Liver (tissue), 9 donors: ENCODE results near the gene KIF6. TPM values are rescaled to one million over a fixed set of nuclear protein-coding genes. Genes with fewer than 3 reads are reported as not detected.

Experiments used
- DNase-seq: peaks from one replicate; pipeline ENCODE4 v3.0.0-alpha.2; 2017; ENCODE audit warnings: low spot score
- H3K27ac ChIP-seq, 2 donors: one replicate each; pipeline ENCODE4 v1.7.0; 2013; ENCODE audit warnings: inconsistent platforms in 2 of 2, low read length in 2 of 2, control low read depth in 1 of 2, low read depth in 1 of 2, mild to moderate bottlenecking in 1 of 2
- H3K27me3 ChIP-seq, 4 donors: one replicate each; pipeline versions ENCODE4 v1.6.1 to v1.7.0; 2013; ENCODE audit warnings: low read length in 3 of 4, inconsistent platforms in 1 of 4, mild to moderate bottlenecking in 1 of 4, moderate library complexity in 1 of 4; ENCODE audit not compliant: control insufficient read depth in 4 of 4, insufficient read depth in 4 of 4
- H3K36me3 ChIP-seq, 4 donors: one replicate each; pipeline versions ENCODE4 v1.6.1 to v1.7.0; 2013; ENCODE audit warnings: low read length in 3 of 4, mild to moderate bottlenecking in 3 of 4, low read depth in 1 of 4, moderate library complexity in 1 of 4; ENCODE audit not compliant: control insufficient read depth in 4 of 4, insufficient read depth in 3 of 4
- H3K4me1 ChIP-seq, 4 donors: one replicate each; pipeline versions ENCODE4 v1.6.1 to v1.7.0; 2013; ENCODE audit warnings: low read length in 3 of 4, mild to moderate bottlenecking in 3 of 4, moderate library complexity in 1 of 4; ENCODE audit not compliant: control insufficient read depth in 4 of 4, insufficient read depth in 4 of 4
- H3K4me3 ChIP-seq, 3 donors: one replicate each; pipeline versions ENCODE4 v1.6.1 to v1.7.0; 2013; ENCODE audit warnings: low read length in 3 of 3, control low read depth in 1 of 3, low read depth in 1 of 3, mild to moderate bottlenecking in 1 of 3
- H3K9ac ChIP-seq, 2 donors: one replicate each; pipeline ENCODE4 v1.7.0; 2013; ENCODE audit warnings: low read length in 2 of 2, mild to moderate bottlenecking in 2 of 2, moderate library complexity in 2 of 2, control low read depth in 1 of 2, low read depth in 1 of 2
- H3K9me3 ChIP-seq, 4 donors: one replicate each; pipeline versions ENCODE4 v1.6.1 to v1.7.0; 2013; ENCODE audit warnings: low read length in 3 of 4; ENCODE audit not compliant: control insufficient read depth in 4 of 4
- ATF3 ChIP-seq: IDR thresholded peaks from 2 replicates; pipeline ENCODE4 v1.6.1; 2016; ENCODE audit warnings: antibody characterized with exemption
- CTCF ChIP-seq: fragments of 150-350 bp; IDR thresholded peaks from 2 replicates; pipeline ENCODE4 v1.5.1; 2017; ENCODE audit warnings: improper control_type of control experiment, low read depth, low read length; ENCODE audit not compliant: missing input control
- EGR1 ChIP-seq, 2 donors: IDR thresholded peaks; 2 replicates each; pipeline ENCODE4 v1.6.1; 2016 to 2018; ENCODE audit warnings: antibody characterized with exemption in 2 of 2, low read depth in 2 of 2
- FOXA1 ChIP-seq: IDR thresholded peaks from 2 replicates; pipeline ENCODE4 v1.6.1; 2016; ENCODE audit warnings: antibody characterized with exemption
- FOXA2 ChIP-seq: IDR thresholded peaks from 2 replicates; pipeline ENCODE4 v1.6.1; 2016; ENCODE audit warnings: antibody characterized with exemption
- GABPA ChIP-seq, 2 donors: IDR thresholded peaks in 1 of 2; conservative IDR thresholded peaks in 1 of 2; 2 replicates each; pipeline ENCODE4 v1.6.1; 2016; ENCODE audit warnings: antibody characterized with exemption in 2 of 2, mild to moderate bottlenecking in 1 of 2, moderate library complexity in 1 of 2
- HNF4A ChIP-seq, 2 donors: conservative IDR thresholded peaks; 2 replicates each; pipeline ENCODE4 v1.6.1; 2016; ENCODE audit warnings: antibody characterized with exemption in 2 of 2, mild to moderate bottlenecking in 2 of 2
- HNF4G ChIP-seq: IDR thresholded peaks from 2 replicates; pipeline ENCODE4 v1.6.1; 2016; ENCODE audit warnings: antibody characterized with exemption
- JUND ChIP-seq, 2 donors: IDR thresholded peaks; 2 replicates each; pipeline ENCODE4 v1.6.1; 2016; ENCODE audit warnings: antibody characterized with exemption in 2 of 2
- MAX ChIP-seq: IDR thresholded peaks from 2 replicates; pipeline ENCODE4 v1.6.1; 2016; ENCODE audit warnings: antibody characterized with exemption
- NR2F2 ChIP-seq: IDR thresholded peaks from 2 replicates; pipeline ENCODE4 v1.6.1; 2016; ENCODE audit warnings: antibody characterized with exemption
- RAD21 ChIP-seq, 2 donors: IDR thresholded peaks; 2 replicates each; pipeline ENCODE4 v1.6.1; 2016; ENCODE audit warnings: antibody characterized with exemption in 2 of 2, mild to moderate bottlenecking in 2 of 2
- REST ChIP-seq: IDR thresholded peaks from 2 replicates; pipeline ENCODE4 v1.6.1; 2016; ENCODE audit warnings: antibody characterized with exemption, mild to moderate bottlenecking
- RXRA ChIP-seq, 2 donors: IDR thresholded peaks; 2 replicates each; pipeline ENCODE4 v1.6.1; 2017 to 2018; ENCODE audit warnings: antibody characterized with exemption in 2 of 2, mild to moderate bottlenecking in 1 of 2
- SP1 ChIP-seq: IDR thresholded peaks from 2 replicates; pipeline ENCODE4 v1.6.1; 2018; ENCODE audit warnings: antibody characterized with exemption, mild to moderate bottlenecking
- TAF1 ChIP-seq: conservative IDR thresholded peaks from 2 replicates; pipeline ENCODE4 v1.6.1; 2016; ENCODE audit warnings: antibody characterized with exemption, mild to moderate bottlenecking
- YY1 ChIP-seq: IDR thresholded peaks from 2 replicates; pipeline ENCODE4 v1.6.1; 2016; ENCODE audit warnings: antibody characterized with exemption, mild to moderate bottlenecking
- ZBTB33 ChIP-seq: IDR thresholded peaks from 2 replicates; pipeline ENCODE4 v1.6.1; 2016; ENCODE audit warnings: antibody characterized with exemption
- WGBS: extraction: QIAGEN DNeasy Blood & Tissue Kit; methylation state at CpG from one replicate; pipeline ENCODE4 v1.1.7; 2013; 5-methylcytosine and 5-hydroxymethylcytosine counted together
- polyA plus RNA-seq, 2 donors: library from polyadenylated mRNA; stranded (reverse) in 1 of 2; unstranded in 1 of 2; fragments of 200-250 nt in 1 of 2; fragments of >200 nt in 1 of 2; fragmentation: Nextera tagmentation in 1 of 2; extraction: Ambion mirVana in 1 of 2; gene quantifications; one replicate each; pipeline versions ENCODE4 v1.2.1 to v1.2.3, GENCODE V29; 2013 to 2015
- total RNA-seq, 2 donors: library from RNA; depleted of rRNA; stranded (reverse); fragments of >200 nt; gene quantifications; one replicate each; pipeline ENCODE4 v1.2.3, GENCODE V29; 2014
- donor health status: healthy.
- donor health status: healthy.
- donor health status: healthy.
- donor health status: healthy.
- donor health status: healthy.

KIF6 gene
- total and polyA plus RNA-seq, 4 donors = 0.17 to 7.5 (median 0.29) TPM

- H3K4me1 ChIP-seq = peaks cover 0 to 4% (median 0%) of the 10 kb centered on the region in 4 donors
- H3K27me3 ChIP-seq = no peaks in the 10 kb centered on the region
- no peak overlapping the region for H3K9ac ChIP-seq
- H3K36me3 ChIP-seq = no peaks in the 10 kb centered on the region
- no peak overlapping the region for H3K27ac ChIP-seq
- DNase-seq = no peak
- no peak overlapping the region for H3K4me3 ChIP-seq
- H3K9me3 ChIP-seq = no peaks in the 10 kb centered on the region
- WGBS = 94% methylated on average over 2 of the region's 2 CpGs
- TF ChIP-seq FOXA1 = no peak
- TF ChIP-seq MAX = no peak
- TF ChIP-seq NR2F2 = no peak
- TF ChIP-seq TAF1 = no peak
- no peak for TF ChIP-seq GABPA (IDR thresholded peaks at IDR 0.05 in 1 of 2, conservative IDR thresholded peaks at IDR 0.05 in 1 of 2)
- no peak for TF ChIP-seq HNF4G
- no peak for TF ChIP-seq FOXA2
- TF ChIP-seq SP1 = no peak
- TF ChIP-seq HNF4A (conservative IDR thresholded peaks at IDR 0.05) = no peak
- no peak for TF ChIP-seq EGR1 (IDR thresholded peaks at IDR 0.05; ENCODE audit: low read depth in 2 of 2)
- TF ChIP-seq CTCF = no peak
- no peak for TF ChIP-seq YY1
- TF ChIP-seq ATF3 = no peak
- no peak for TF ChIP-seq REST
- no peak for TF ChIP-seq ZBTB33
- no peak for TF ChIP-seq RXRA (IDR thresholded peaks at IDR 0.05)
- TF ChIP-seq RAD21 (IDR thresholded peaks at IDR 0.05) = no peak
- no peak for TF ChIP-seq JUND (IDR thresholded peaks at IDR 0.05)
Measured at GRCh38 chr6:39625209-39625608, 100.0 kb downstream of the KIF6 start.
